Esophagus muscularis mucosa (tissue), 4 donors: ENCODE data around the gene DNMBP. TPM values are rescaled to one million over a fixed set of nuclear protein-coding genes. Genes with fewer than 3 reads are reported as not detected.

Experiments used
- DNase-seq: peaks from one replicate; pipeline ENCODE4 v3.0.0-alpha.2; 2017; ENCODE audit errors: extremely low spot score
- H3K27ac ChIP-seq, 4 donors: fragments of 200-600 bp; sonication (generic); replicated peaks in 1 of 4; 1 replicate in 3 of 4; 2 replicates in 1 of 4; pipeline ENCODE4 v1.5.1; 2016 to 2019; ENCODE audit warnings: mild to moderate bottlenecking in 1 of 4
- H3K27me3 ChIP-seq, 4 donors: fragments of 200-600 bp; sonication (generic); one replicate each; pipeline versions ENCODE4 v1.5.1 to v1.6.0; 2016 to 2019
- H3K36me3 ChIP-seq, 4 donors: fragments of 200-600 bp; sonication (generic); one replicate each; pipeline ENCODE4 v1.5.1; 2016 to 2019
- H3K4me1 ChIP-seq, 4 donors: fragments of 200-600 bp; sonication (generic); one replicate each; pipeline ENCODE4 v1.5.1; 2016 to 2019
- H3K4me3 ChIP-seq, 4 donors: fragments of 200-600 bp; sonication (generic); 1 replicate in 2 of 4; 2 replicates in 2 of 4; pipeline ENCODE4 v1.5.1; 2016 to 2019; ENCODE audit warnings: mild to moderate bottlenecking in 4 of 4, moderate library complexity in 1 of 4
- H3K9me3 ChIP-seq, 4 donors: fragments of 200-600 bp; sonication (generic); 1 replicate in 3 of 4; 2 replicates in 1 of 4; pipeline ENCODE4 v1.5.1; 2016 to 2019
- EP300 ChIP-seq: sonication (generic); formaldehyde crosslinking; IDR thresholded peaks from one replicate; pipeline ENCODE4 v1.6.1; 2017; ENCODE audit warnings: antibody characterized with exemption
- POLR2A ChIP-seq: fragments of 450-650 bp; IDR thresholded peaks from one replicate; pipeline ENCODE4 v1.6.1; 2017; ENCODE audit warnings: antibody characterized with exemption, moderate library complexity, mild to moderate bottlenecking, low read depth
- POLR2AphosphoS5 ChIP-seq, 2 donors: sonication (generic); formaldehyde crosslinking; IDR thresholded peaks; one replicate each; pipeline ENCODE4 v1.6.1; 2017; ENCODE audit warnings: antibody characterized with exemption in 2 of 2
- WGBS: methylation state at CpG from one replicate; pipeline ENCODE4 v1.1.5; 2018; 5-methylcytosine and 5-hydroxymethylcytosine counted together
- intact Hi-C: fragments of 100-400 bp; cut with DNase I; formaldehyde crosslinking; loops from one replicate; pipeline ENCODE4 v1.15.1; 2023
- total RNA-seq, 4 donors: library from RNA; depleted of rRNA; stranded (reverse); fragments of >200 nt; gene quantifications; one replicate each; pipeline versions ENCODE4 v1.1.0 to v1.2.1, GENCODE V29; 2016
- TF ChIP-seq, protein P1 (sequence below), 3 experiments: fragments of 200-600 bp in 2 of 3; fragments of 450-650 bp in 1 of 3; sonication (generic) in 2 of 3; IDR thresholded peaks; one replicate each; pipeline ENCODE4 v1.5.1; 2017 to 2019; ENCODE audit warnings: antibody characterized with exemption in 3 of 3, mild to moderate bottlenecking in 2 of 3, moderate library complexity in 1 of 3

The DNMBP gene
- total RNA-seq, 4 donors from 2014 or later, result 14.5 to 21.6 (median 17.4) TPM

DNA sequence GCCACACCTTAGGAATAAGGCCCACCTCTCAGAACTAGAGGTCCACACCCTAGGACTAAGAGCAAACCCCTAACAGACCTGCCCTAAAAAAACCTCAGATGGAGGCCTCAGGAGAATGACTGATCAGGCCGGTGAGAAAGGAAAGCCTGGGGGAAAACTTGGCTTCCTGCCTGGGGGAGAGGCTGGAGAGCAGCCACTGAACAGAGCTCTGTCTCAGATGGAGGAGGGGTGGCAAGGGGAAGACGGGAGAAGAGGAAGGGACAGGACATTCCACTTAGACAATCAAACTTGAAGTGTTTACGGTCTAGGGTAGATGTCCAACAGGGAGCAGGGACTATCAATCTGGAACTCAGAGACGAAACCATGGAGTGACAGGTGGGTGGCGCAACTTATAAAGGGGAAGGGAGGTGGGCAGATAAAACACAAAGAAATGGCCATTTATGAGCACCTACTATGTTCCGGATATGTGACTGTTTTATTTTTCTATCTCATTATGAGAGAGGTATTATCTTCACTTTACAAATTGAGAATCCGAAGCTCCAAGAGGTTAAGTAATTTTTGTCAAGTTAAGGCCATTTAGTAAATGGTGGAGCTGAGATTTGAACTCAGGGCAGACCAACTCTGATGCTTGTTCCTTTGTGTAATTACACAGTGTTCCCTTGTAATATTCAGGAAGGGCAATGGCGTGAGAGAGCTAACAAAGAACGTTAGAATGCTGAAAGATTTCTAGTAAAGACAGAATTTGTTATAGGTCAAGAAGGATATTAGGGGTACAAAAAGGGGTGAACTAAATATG lies 82.6 kb downstream of the DNMBP start:
- no peaks in the 10 kb centered on the region for H3K36me3 ChIP-seq
- peaks cover 27 to 66% (median 61%) of the 10 kb centered on the region in 4 donors for H3K4me1 ChIP-seq
- 52% methylated on average over 9 of the region's 9 CpGs for WGBS
- peak overlapping the region in 2 of 4 donors; percentile 1 to 22 for H3K4me3 ChIP-seq
- intact Hi-C loops, result no loop called here
- TF ChIP-seq EP300 (no peak), POLR2AphosphoS5 (IDR thresholded peaks at IDR 0.05) (no peak), POLR2A (no peak)
- TF ChIP-seq, protein P1, sequence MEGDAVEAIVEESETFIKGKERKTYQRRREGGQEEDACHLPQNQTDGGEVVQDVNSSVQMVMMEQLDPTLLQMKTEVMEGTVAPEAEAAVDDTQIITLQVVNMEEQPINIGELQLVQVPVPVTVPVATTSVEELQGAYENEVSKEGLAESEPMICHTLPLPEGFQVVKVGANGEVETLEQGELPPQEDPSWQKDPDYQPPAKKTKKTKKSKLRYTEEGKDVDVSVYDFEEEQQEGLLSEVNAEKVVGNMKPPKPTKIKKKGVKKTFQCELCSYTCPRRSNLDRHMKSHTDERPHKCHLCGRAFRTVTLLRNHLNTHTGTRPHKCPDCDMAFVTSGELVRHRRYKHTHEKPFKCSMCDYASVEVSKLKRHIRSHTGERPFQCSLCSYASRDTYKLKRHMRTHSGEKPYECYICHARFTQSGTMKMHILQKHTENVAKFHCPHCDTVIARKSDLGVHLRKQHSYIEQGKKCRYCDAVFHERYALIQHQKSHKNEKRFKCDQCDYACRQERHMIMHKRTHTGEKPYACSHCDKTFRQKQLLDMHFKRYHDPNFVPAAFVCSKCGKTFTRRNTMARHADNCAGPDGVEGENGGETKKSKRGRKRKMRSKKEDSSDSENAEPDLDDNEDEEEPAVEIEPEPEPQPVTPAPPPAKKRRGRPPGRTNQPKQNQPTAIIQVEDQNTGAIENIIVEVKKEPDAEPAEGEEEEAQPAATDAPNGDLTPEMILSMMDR (IDR thresholded peaks at IDR 0.05), result no peak
- DNase-seq, result no peak
- H3K27me3 ChIP-seq, result no peaks in the 10 kb centered on the region
- peak overlapping the region in 3 of 4 donors; percentile 32 to 36 (median 34) for H3K27ac ChIP-seq
- H3K9me3 ChIP-seq, result no peaks in the 10 kb centered on the region

DNA sequence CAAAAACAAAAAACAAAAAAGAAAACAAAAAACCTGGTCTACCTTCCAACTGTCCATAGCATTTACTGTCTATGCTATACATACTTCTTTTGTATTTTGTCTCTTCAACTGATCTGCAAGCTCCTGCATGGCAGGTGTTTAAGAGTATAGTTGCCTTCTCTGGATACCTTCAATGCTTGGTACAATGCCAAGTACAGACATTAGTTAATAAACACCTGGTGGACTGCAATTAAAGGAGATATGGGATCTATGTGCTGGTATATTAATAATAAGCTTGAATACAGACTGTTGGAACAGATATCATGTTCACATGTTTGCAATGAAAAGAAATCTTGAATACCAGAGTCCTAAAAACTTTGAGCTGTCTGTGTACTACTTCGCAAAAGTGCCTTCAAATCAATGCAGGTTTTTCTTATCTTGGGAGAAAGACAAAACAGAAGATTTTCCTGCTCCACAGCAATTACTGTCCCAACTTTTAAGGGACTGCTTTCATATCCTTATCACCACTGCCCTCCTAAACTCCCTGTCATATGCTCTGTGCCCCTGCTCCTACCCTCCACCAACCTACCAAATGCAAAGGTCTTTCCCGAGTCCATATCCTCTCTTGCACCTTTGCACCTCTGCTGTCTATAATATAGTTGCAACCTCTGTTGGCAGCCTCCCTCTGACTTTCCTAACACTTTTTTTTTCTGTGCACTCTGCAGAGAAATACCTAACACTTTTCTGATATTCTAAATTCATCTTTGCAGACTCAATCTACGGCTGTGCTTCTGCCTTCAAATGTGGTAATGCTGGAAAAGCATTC lies 85.1 kb downstream of the DNMBP start:
- intact Hi-C loops, result no loop called here
- no peak overlapping the region for H3K4me3 ChIP-seq
- WGBS, result 66% methylated on average over 3 of the region's 3 CpGs

DNA sequence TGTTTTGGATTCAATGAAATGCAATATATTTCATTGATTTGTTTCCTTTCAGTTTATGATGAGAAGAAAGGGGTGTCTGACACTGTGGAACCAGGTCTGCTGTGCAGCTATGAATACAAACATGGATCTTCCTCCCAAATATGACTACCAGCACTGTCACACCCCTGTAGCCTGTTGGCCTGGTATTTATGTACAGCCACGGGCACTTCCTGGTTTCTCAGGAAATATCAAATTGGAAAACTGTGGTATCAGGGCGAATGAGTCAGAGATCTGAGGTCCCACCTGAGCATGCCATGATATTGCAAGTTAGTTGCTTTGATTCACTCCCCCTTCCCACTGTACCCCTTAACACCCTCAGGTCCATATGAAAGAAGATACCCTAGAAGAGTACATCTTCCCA lies 87.8 kb downstream of the DNMBP start:
- no peaks in the 10 kb centered on the region for H3K36me3 ChIP-seq
- peaks cover 16 to 57% (median 47%) of the 10 kb centered on the region in 4 donors for H3K4me1 ChIP-seq
- DNase-seq, result no peak
- 78% methylated on average over 2 of the region's 2 CpGs for WGBS
- TF ChIP-seq POLR2AphosphoS5 (IDR thresholded peaks at IDR 0.05) (no peak), EP300 (no peak), POLR2A (no peak)
- TF ChIP-seq, protein P1 (IDR thresholded peaks at IDR 0.05), result no peak
- intact Hi-C loops, result no loop called here
- no peak overlapping the region for H3K27ac ChIP-seq
- H3K27me3 ChIP-seq, result no peaks in the 10 kb centered on the region
- no peaks in the 10 kb centered on the region for H3K9me3 ChIP-seq
- no peak overlapping the region for H3K4me3 ChIP-seq

More for the DNA sequence above, 85.1 kb downstream of the DNMBP start:
- H3K4me1 ChIP-seq, result peaks cover 20 to 58% (median 49%) of the 10 kb centered on the region in 4 donors
- H3K27me3 ChIP-seq, result no peaks in the 10 kb centered on the region
- TF ChIP-seq, protein P1 (IDR thresholded peaks at IDR 0.05), result no peak
- TF ChIP-seq POLR2AphosphoS5 (IDR thresholded peaks at IDR 0.05) (no peak), EP300 (no peak)
- H3K9me3 ChIP-seq, result no peaks in the 10 kb centered on the region
- no peak overlapping the region for H3K27ac ChIP-seq
- no peak for DNase-seq
- H3K36me3 ChIP-seq, result no peaks in the 10 kb centered on the region

DNA sequence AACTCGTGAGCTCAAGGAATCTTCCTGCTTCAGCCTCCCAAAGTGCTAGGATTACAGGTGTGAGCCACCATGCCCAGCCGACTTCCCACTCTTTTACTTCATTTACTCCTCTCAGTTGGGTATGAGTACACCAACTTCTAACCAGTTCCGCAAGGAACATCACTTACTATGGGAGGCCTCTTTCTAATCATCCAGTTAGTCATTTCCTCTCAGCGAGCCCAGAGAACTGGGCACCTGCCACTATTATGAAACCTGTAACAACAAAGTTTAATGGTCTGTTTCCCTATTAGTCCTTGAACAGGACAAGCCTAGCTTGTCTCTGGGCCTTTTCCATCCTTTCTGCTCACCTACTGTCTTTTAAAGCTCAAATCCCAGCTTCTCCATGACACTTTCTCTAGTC lies 88.8 kb downstream of the DNMBP start:
- peaks cover 8 to 47% (median 37%) of the 10 kb centered on the region in 4 donors for H3K4me1 ChIP-seq
- WGBS, result 82% methylated on average over 4 of the region's 4 CpGs
- no peaks in the 10 kb centered on the region for H3K27me3 ChIP-seq
- DNase-seq, result no peak
- no peak for TF ChIP-seq POLR2A
- peak overlapping the region in 1 of 4 donors; percentile 46 for H3K27ac ChIP-seq
- no peaks in the 10 kb centered on the region for H3K9me3 ChIP-seq
- intact Hi-C loops, result no loop called here
- H3K36me3 ChIP-seq, result no peaks in the 10 kb centered on the region
- no peak overlapping the region for H3K4me3 ChIP-seq

DNA sequence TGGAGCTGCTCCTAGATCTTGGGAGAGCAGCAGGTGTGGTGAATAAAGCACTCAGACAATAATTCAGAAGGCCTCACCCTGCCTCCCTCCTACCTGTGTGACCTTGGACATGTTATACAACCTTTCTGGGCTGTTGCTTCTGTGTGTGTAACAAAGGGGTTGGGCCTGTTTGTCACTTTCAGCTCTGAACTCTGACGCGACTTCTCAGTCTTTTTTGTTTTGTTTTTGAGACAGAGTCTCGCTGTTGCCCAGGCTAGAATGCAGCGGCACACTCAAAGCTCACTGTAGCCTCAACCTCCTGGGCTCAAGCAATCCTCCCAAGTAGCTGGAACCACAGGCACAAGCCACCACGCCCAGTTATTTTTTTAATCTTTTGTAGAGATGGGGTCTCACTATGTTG lies 89.3 kb downstream of the DNMBP start:
- DNase-seq, result no peak
- intact Hi-C loops, result no loop called here
- TF ChIP-seq, protein P1 (IDR thresholded peaks at IDR 0.05), result no peak
- TF ChIP-seq EP300, result no peak
- no peak for TF ChIP-seq POLR2A
- no peak for TF ChIP-seq POLR2AphosphoS5 (IDR thresholded peaks at IDR 0.05)
- Histone ChIP-seq H3K36me3 (peaks cover 0 to under 1% (median 0%) of the 10 kb centered on the region in 4 donors), H3K4me3 (no peak overlapping the region), H3K27ac (peak overlapping the region in 1 of 4 donors; percentile 46), H3K4me1 (peaks cover 8 to 42% (median 33%) of the 10 kb centered on the region in 4 donors), H3K9me3 (no peaks in the 10 kb centered on the region), H3K27me3 (no peaks in the 10 kb centered on the region)
- WGBS, result 94% methylated on average over 5 of the region's 5 CpGs
